Body of pancreas (tissue), 4 donors: ENCODE measurements around the gene C1orf35. TPM values are rescaled to one million over a fixed set of nuclear protein-coding genes. Genes with fewer than 3 reads are reported as not detected.

Experiments used
- ATAC-seq: fragments of 150-250 bp; one replicate; pipeline ENCODE4 v1.9.1; 2016
- DNase-seq, 4 donors: peaks; one replicate each; pipeline ENCODE4 v3.0.0-alpha.2; 2019
- H3K27ac ChIP-seq, 4 donors: fragments of 200-600 bp; sonication (generic); 1 replicate in 3 of 4; 2 replicates in 1 of 4; pipeline versions ENCODE4 v1.5.1 to v1.6.1; 2016 to 2019; ENCODE audit warnings: mild to moderate bottlenecking in 1 of 4, mixed read lengths in 1 of 4, moderate library complexity in 1 of 4
- H3K27me3 ChIP-seq, 2 donors: fragments of 200-600 bp; sonication (generic); one replicate each; pipeline ENCODE4 v1.6.0; 2016; ENCODE audit warnings: mild to moderate bottlenecking in 1 of 2
- H3K36me3 ChIP-seq, 2 donors: fragments of 200-600 bp; sonication (generic); replicated peaks in 1 of 2; 2 replicates each; pipeline ENCODE4 v1.5.1; 2016; ENCODE audit warnings: low read depth in 2 of 2; ENCODE audit not compliant: insufficient read depth in 1 of 2
- H3K4me1 ChIP-seq: fragments of 200-600 bp; sonication (generic); one replicate; pipeline ENCODE4 v1.6.0; 2016
- H3K4me3 ChIP-seq, 2 donors: fragments of 200-600 bp; sonication (generic); 1 replicate in 1 of 2; 2 replicates in 1 of 2; pipeline ENCODE4 v1.5.1; 2016 to 2019
- H3K9me3 ChIP-seq, 3 donors: fragments of 200-600 bp; sonication (generic); 1 replicate in 2 of 3; 2 replicates in 1 of 3; pipeline ENCODE4 v1.5.1; 2016
- CTCF ChIP-seq, 7 experiments: fragments of 450-650 bp in 4 of 7; fragments of 200-600 bp in 3 of 7; sonication (generic) in 3 of 7; IDR thresholded peaks; one replicate each; pipeline ENCODE4 v1.5.1; 2016 to 2019; ENCODE audit warnings: antibody characterized with exemption in 7 of 7
- POLR2A ChIP-seq, 3 donors: fragments of 450-650 bp; IDR thresholded peaks; one replicate each; pipeline ENCODE4 v1.6.1; 2016; ENCODE audit warnings: antibody characterized with exemption in 3 of 3, mild to moderate bottlenecking in 2 of 3
- WGBS, 2 donors: methylation state at CpG; one replicate each; pipeline ENCODE4 v1.1.5; 2017; 5-methylcytosine and 5-hydroxymethylcytosine counted together
- intact Hi-C: fragments of 100-400 bp; cut with DNase I; formaldehyde crosslinking; loops from one replicate; pipeline ENCODE4 v1.15.1; 2023
- total RNA-seq, 2 donors: library from RNA; depleted of rRNA; stranded (reverse); fragments of >200 nt; gene quantifications; one replicate each; pipeline ENCODE4 v1.1.0, GENCODE V29; 2016

C1orf35 gene
- total RNA-seq, 2 donors from 2014 or later = 10.9 to 71.2 TPM

GRCh38 chr1:228150461-228151179 is 47.5 kb upstream of the C1orf35 start:
- Histone ChIP-seq H3K9me3 (no peaks in the 10 kb centered on the region), H3K4me1 (peaks cover 21% of the 10 kb centered on the region), H3K36me3 (peaks cover 0 to 11% of the 10 kb centered on the region in 2 donors), H3K4me3 (no peak overlapping the region), H3K27me3 (no peaks in the 10 kb centered on the region), H3K27ac (peak overlapping the region; percentile 4 to 71 (median 45))
- no peak for TF ChIP-seq CTCF (IDR thresholded peaks at IDR 0.05)
- TF ChIP-seq POLR2A (IDR thresholded peaks at IDR 0.05) = no peak
- DNase-seq (peak; percentile 34 to 57 (median 38)), ATAC-seq (peak; percentile 38)
- intact Hi-C loops = no loop called here
- 58 to 74% methylated on average over 10 to 16 of the region's 17 CpGs for WGBS, 2 donors

- ATAC-seq = no peak
- intact Hi-C loops = no loop called here
- Histone ChIP-seq H3K9me3 (no peaks in the 10 kb centered on the region), H3K4me3 (no peak overlapping the region), H3K27ac (peak overlapping the region in 3 of 4 donors; percentile 4 to 71 (median 51)), H3K36me3 (peaks cover 0 to 14% of the 10 kb centered on the region in 2 donors), H3K4me1 (peaks cover 21% of the 10 kb centered on the region), H3K27me3 (no peaks in the 10 kb centered on the region)
- no peak for TF ChIP-seq POLR2A (IDR thresholded peaks at IDR 0.05)
- no peak for TF ChIP-seq CTCF (IDR thresholded peaks at IDR 0.05)
- DNase-seq = peak in 2 of 4 donors; percentile 5 to 14
- WGBS, 2 donors = 63% methylated on average over 2 of the region's 7 CpGs; no CpG with 5 or more reads in 1 of the 2 donors
Observed at GRCh38 chr1:228150120-228150460, 47.0 kb upstream of the C1orf35 start.

- intact Hi-C loops = no loop called here
- no peaks in the 10 kb centered on the region for H3K9me3 ChIP-seq
- no peaks in the 10 kb centered on the region for H3K27me3 ChIP-seq
- H3K4me3 ChIP-seq = no peak within 1 kb of the TSS
- no peak for TF ChIP-seq POLR2A (IDR thresholded peaks at IDR 0.05)
- no peak for TF ChIP-seq CTCF (IDR thresholded peaks at IDR 0.05)
- H3K4me1 ChIP-seq = peaks cover 22% of the 10 kb centered on the region
- peaks cover 0 to 14% of the 10 kb centered on the region in 2 donors for H3K36me3 ChIP-seq
- 72 to 89% methylated on average over 8 to 15 of the region's 17 CpGs for WGBS, 2 donors
- peak within 1 kb of the TSS; percentile 4 to 71 (median 45) for H3K27ac ChIP-seq
- no peak for ATAC-seq
- DNase-seq = peak in 2 of 4 donors; percentile 9 to 12
Observed at GRCh38 chr1:228149406-228150119, 46.4 kb upstream of the C1orf35 start, which contains the start of gene GJC2. Gene GJC2, plus strand, starts transcription at chr1:228149930. Its CDS starts 7,829 bp downstream, at chr1:228157759.

- intact Hi-C loops = no loop called here
- H3K27ac ChIP-seq = peak overlapping the region in 2 of 4 donors; percentile 51 to 71
- ATAC-seq (no peak), DNase-seq (peak in 2 of 4 donors; percentile 2 to 9)
- 66 to 80% methylated on average over 1 to 8 of the region's 8 CpGs for WGBS, 2 donors
- peaks cover 27% of the 10 kb centered on the region for H3K4me1 ChIP-seq
- H3K36me3 ChIP-seq = peaks cover 0 to 14% of the 10 kb centered on the region in 2 donors
- no peaks in the 10 kb centered on the region for H3K9me3 ChIP-seq
- no peak overlapping the region for H3K4me3 ChIP-seq
- H3K27me3 ChIP-seq = no peaks in the 10 kb centered on the region
- TF ChIP-seq CTCF (IDR thresholded peaks at IDR 0.05) (no peak), POLR2A (IDR thresholded peaks at IDR 0.05) (no peak)
Observed at GRCh38 chr1:228148935-228149405, 45.8 kb upstream of the C1orf35 start.
